Measurements from ENCODE around the gene CFAP161.
A peak's percentile ranks its signal among the peaks of the same experiment; 100 is the strongest.

Gene CFAP161, protein sequence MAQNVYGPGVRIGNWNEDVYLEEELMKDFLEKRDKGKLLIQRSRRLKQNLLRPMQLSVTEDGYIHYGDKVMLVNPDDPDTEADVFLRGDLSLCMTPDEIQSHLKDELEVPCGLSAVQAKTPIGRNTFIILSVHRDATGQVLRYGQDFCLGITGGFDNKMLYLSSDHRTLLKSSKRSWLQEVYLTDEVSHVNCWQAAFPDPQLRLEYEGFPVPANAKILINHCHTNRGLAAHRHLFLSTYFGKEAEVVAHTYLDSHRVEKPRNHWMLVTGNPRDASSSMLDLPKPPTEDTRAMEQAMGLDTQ

DNA sequence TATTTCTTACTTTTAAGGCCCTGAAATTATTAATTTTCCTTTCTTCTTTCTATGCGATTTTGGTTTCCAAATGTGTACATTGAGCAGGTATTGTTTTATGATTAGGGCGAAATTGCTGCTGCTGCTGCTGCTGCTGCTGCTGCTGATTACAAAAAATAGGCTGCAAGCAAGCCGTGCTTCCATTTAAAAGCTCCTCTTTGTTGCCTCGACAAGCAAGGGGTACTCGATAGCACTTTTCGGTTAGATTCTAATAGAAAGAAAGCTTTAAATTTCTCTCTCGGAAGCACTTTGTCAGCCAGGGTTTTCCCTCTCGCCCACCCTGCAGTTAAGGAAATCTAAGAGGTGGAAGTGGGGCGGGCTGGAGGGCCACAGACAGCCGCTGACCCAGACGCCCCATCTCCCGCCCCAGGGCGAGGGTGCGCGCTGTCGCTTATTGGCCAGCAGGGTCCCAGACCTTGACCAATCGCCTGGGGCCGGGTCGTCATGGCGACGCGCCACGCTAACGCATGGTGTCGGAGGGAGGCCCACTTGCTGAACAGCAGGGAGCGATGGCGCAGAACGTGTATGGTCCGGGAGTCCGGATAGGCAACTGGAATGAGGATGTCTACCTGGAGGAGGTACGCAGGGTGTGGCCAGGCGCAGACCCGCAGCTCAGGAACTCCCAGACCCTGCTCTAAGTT is at the start of gene CFAP161:
Gene CFAP161 (plus strand): TSS at position 489 of the 680 bp plus-strand sequence. CDS start 60 bp downstream, at position 549.
- Mint-ChIP-seq H3K27ac (no peak within 1 kb of the TSS), H3K36me3 (ENCODE audit: low read depth) (peaks cover 2% of the 10 kb centered on the region), H3K4me1 (ENCODE audit: low read depth) (peaks cover 2% of the 10 kb centered on the region), H3K27me3 (ENCODE audit: low read depth) (peaks cover 86% of the 10 kb centered on the region), H3K9me3 (no peaks in the 10 kb centered on the region), H3K4me3 (peak within 1 kb of the TSS; percentile 29)

DNA sequence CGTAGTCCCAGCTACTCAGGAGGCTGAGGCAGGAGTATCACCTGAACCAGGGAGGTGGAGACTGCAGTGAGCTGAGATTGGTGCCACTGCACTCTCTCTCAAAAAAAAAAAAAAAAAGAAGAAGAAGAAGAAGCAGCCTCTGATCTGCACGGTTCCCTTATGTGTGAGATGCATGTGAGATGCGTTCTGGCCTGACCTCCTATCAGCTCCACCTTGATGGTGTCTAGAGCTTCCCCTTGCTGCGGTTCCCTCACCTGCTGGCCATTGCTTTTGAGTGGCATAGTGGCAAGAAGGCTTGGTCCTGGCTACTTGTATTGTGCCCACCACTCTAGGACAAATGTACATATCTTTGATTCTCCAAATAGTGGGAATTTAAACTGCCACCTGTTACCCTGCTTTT is 49.4 kb upstream of the CFAP161 start:
- peaks cover 4% of the 10 kb centered on the region for H3K4me1 Mint-ChIP-seq (ENCODE audit: low read depth)
- no peak overlapping the region for H3K4me3 Mint-ChIP-seq
- no peaks in the 10 kb centered on the region for H3K9me3 Mint-ChIP-seq

DNA sequence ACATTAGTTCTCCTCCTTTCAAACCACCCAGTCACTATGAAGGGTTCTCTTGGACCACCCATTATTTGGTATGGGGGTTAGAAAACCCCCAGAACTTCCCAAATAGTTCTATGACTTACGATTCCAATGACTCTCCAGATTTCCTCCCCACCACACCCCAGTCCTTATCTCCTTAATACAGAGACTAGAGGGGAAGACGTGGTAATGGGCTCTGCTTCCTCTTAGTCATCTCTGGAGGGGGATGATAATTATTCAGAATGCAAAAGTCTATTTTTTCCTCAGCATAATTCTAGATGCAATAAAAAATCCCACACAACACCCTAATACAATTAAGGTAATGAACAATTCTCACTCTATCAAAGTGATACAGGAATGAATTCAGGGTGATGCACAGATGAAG is 48.9 kb upstream of the CFAP161 start:
- Mint-ChIP-seq H3K4me1 (ENCODE audit: low read depth) (peaks cover 4% of the 10 kb centered on the region), H3K27ac (no peak overlapping the region)

More for the DNA sequence above, 49.4 kb upstream of the CFAP161 start:
- Mint-ChIP-seq H3K36me3 (ENCODE audit: low read depth) (no peaks in the 10 kb centered on the region), H3K27me3 (ENCODE audit: low read depth) (peaks cover 14% of the 10 kb centered on the region), H3K27ac (no peak overlapping the region)

DNA sequence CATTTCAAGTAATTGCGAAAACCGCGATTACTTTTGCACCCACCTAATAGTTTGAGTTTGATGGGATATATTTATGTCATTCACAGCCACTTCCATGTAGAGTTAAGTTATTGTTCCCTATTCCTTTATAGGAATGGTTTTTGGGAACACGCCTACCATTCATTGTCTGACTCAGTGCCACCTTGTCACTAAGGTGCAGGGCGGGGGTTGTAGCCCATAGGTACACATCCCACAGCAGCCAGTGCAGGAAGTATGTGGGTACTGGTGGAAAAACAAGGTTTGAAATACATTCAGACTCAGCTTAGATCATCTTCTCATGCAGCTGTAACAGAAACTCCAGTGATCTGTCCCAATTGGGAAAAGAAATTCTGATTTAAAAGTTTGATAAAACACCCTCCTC is 48.2 kb upstream of the CFAP161 start:
- Mint-ChIP-seq H3K27ac (no peak overlapping the region), H3K4me3 (no peak overlapping the region), H3K27me3 (ENCODE audit: low read depth) (peaks cover 15% of the 10 kb centered on the region), H3K9me3 (no peaks in the 10 kb centered on the region), H3K36me3 (ENCODE audit: low read depth) (no peaks in the 10 kb centered on the region), H3K4me1 (ENCODE audit: low read depth) (peaks cover 4% of the 10 kb centered on the region)

More for the DNA sequence above, 48.9 kb upstream of the CFAP161 start:
- Mint-ChIP-seq H3K4me3 (no peak overlapping the region), H3K9me3 (no peaks in the 10 kb centered on the region), H3K36me3 (ENCODE audit: low read depth) (no peaks in the 10 kb centered on the region), H3K27me3 (ENCODE audit: low read depth) (peaks cover 17% of the 10 kb centered on the region)

GRCh38 chr15:81087066-81087465 is 47.0 kb upstream of the CFAP161 start:
- Mint-ChIP-seq H3K9me3 (no peaks in the 10 kb centered on the region), H3K27ac (no peak overlapping the region), H3K4me1 (ENCODE audit: low read depth) (peaks cover 4% of the 10 kb centered on the region), H3K4me3 (no peak overlapping the region), H3K27me3 (ENCODE audit: low read depth) (peaks cover 16% of the 10 kb centered on the region), H3K36me3 (ENCODE audit: low read depth) (no peaks in the 10 kb centered on the region)

DNA sequence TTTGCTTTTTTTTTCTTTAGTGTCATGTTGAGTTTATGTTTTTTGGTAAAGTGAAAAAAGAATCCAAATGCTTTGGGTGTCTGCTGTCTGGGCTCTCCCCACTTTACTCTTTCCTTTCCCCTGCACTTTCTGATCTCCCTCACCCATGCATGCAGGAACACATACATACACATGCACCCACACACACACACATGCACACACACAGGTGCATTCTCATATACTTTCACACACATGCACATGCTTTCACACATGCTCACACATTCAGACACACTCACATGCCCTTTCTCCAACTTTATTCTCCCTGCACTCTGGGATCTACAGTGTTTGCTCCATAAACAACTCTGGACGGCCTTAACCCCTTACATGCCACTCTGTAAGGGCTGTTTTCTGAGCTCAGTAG is 46.4 kb upstream of the CFAP161 start:
- Mint-ChIP-seq H3K27ac (no peak overlapping the region), H3K4me1 (ENCODE audit: low read depth) (peaks cover 4% of the 10 kb centered on the region), H3K27me3 (ENCODE audit: low read depth) (peaks cover 22% of the 10 kb centered on the region), H3K9me3 (no peaks in the 10 kb centered on the region), H3K4me3 (no peak overlapping the region), H3K36me3 (ENCODE audit: low read depth) (no peaks in the 10 kb centered on the region)

GRCh38 chr15:81088470-81089013 is 45.5 kb upstream of the CFAP161 start:
- Mint-ChIP-seq H3K4me1 (ENCODE audit: low read depth) (peaks cover 4% of the 10 kb centered on the region), H3K4me3 (no peak overlapping the region), H3K9me3 (no peaks in the 10 kb centered on the region), H3K27ac (no peak overlapping the region), H3K36me3 (ENCODE audit: low read depth) (no peaks in the 10 kb centered on the region), H3K27me3 (ENCODE audit: low read depth) (peaks cover 28% of the 10 kb centered on the region)

DNA sequence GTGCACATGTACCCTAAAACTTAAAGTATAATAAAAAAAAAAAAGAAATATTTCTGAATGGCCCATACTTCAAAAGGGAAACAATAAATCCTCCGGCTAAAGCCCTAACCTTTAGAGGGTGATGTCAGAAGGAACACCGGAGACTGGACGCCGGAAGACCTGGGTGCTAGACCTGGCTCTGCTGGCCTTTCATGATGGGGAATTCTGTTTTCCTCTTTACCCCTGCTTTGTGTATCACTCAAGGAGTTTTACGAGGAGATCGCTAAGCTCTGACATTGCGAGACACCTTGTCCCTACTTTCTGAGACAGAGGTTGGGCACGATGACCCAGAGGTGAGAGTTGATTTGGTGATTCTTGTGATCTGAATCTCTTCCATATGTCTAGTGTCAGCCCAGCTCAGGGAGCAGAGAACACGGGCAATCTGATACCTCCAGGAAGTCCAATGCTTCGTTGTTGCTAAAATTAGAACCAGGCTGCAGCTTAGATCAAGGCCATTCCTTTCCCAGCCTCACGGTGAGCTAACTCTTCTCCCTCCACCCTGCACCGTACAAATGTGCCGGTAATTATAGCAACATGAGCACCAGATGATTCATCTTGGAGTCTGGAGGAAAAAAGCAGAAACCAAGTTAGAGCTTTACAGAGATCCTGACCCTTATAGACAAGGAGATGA is 42.0 kb upstream of the CFAP161 start:
- H3K9me3 Mint-ChIP-seq, result no peaks in the 10 kb centered on the region
- no peak overlapping the region for H3K4me3 Mint-ChIP-seq
- H3K27ac Mint-ChIP-seq, result no peak overlapping the region
- H3K4me1 Mint-ChIP-seq (ENCODE audit: low read depth), result peaks cover 3% of the 10 kb centered on the region
- H3K36me3 Mint-ChIP-seq (ENCODE audit: low read depth), result no peaks in the 10 kb centered on the region
- peaks cover 37% of the 10 kb centered on the region for H3K27me3 Mint-ChIP-seq (ENCODE audit: low read depth)

DNA sequence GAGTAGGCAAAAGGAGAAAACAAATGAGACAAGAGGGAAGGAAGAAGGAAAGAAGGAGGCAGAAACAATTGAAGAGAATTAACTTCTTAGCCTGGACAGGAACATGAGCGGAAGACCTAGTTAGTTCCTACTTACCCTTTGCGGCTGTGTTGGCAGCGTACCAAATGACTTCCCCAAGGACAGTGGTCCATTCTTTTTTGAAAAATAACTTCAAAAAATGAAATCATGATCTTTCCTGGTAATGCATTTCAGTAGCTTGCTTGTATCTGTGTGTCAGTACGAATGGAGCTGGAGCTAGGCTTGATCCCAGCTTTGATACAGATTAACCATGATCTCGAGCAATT is 41.5 kb upstream of the CFAP161 start:
- Mint-ChIP-seq H3K27ac (no peak overlapping the region), H3K27me3 (ENCODE audit: low read depth) (peaks cover 37% of the 10 kb centered on the region), H3K9me3 (no peaks in the 10 kb centered on the region), H3K36me3 (ENCODE audit: low read depth) (no peaks in the 10 kb centered on the region), H3K4me3 (no peak overlapping the region), H3K4me1 (ENCODE audit: low read depth) (peaks cover 3% of the 10 kb centered on the region)

DNA sequence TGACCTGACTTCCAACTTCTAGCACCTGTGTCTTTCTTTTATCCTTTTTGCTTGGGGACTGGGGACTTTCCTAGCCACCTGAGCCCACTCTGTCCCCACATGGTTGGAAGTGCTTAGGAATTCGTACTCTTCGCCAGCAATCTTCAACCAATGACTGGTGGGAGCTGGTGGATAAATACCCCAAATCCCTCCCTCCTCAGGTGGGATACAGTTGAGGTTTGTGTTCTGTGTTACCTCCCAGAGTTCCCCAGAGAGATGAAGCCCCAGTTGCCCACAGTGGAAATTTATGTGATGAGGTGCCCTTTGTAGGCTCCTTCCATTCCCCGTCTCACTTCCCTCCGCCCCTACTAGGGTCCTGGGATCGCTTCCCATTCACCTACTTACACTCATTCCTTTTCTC is 40.1 kb upstream of the CFAP161 start:
- Mint-ChIP-seq H3K4me3 (no peak overlapping the region), H3K36me3 (ENCODE audit: low read depth) (peaks cover 2% of the 10 kb centered on the region), H3K27ac (no peak overlapping the region), H3K27me3 (ENCODE audit: low read depth) (peaks cover 45% of the 10 kb centered on the region), H3K4me1 (ENCODE audit: low read depth) (peaks cover 13% of the 10 kb centered on the region), H3K9me3 (no peaks in the 10 kb centered on the region)

GRCh38 chr15:81095690-81096365 is 38.2 kb upstream of the CFAP161 start:
- Mint-ChIP-seq H3K4me1 (ENCODE audit: low read depth) (peaks cover 18% of the 10 kb centered on the region), H3K9me3 (no peaks in the 10 kb centered on the region), H3K27me3 (ENCODE audit: low read depth) (peaks cover 37% of the 10 kb centered on the region), H3K36me3 (ENCODE audit: low read depth) (peaks cover 2% of the 10 kb centered on the region), H3K4me3 (no peak overlapping the region), H3K27ac (no peak overlapping the region)

- no peak overlapping the region for H3K4me3 Mint-ChIP-seq
- H3K36me3 Mint-ChIP-seq (ENCODE audit: low read depth), result peaks cover 2% of the 10 kb centered on the region
- H3K4me1 Mint-ChIP-seq (ENCODE audit: low read depth), result peaks cover 18% of the 10 kb centered on the region
- peaks cover 37% of the 10 kb centered on the region for H3K27me3 Mint-ChIP-seq (ENCODE audit: low read depth)
- H3K9me3 Mint-ChIP-seq, result no peaks in the 10 kb centered on the region
- H3K27ac Mint-ChIP-seq, result no peak overlapping the region
These were observed 37.7 kb upstream of the CFAP161 start for GRCh38 chr15:81096398-81096797.

DNA sequence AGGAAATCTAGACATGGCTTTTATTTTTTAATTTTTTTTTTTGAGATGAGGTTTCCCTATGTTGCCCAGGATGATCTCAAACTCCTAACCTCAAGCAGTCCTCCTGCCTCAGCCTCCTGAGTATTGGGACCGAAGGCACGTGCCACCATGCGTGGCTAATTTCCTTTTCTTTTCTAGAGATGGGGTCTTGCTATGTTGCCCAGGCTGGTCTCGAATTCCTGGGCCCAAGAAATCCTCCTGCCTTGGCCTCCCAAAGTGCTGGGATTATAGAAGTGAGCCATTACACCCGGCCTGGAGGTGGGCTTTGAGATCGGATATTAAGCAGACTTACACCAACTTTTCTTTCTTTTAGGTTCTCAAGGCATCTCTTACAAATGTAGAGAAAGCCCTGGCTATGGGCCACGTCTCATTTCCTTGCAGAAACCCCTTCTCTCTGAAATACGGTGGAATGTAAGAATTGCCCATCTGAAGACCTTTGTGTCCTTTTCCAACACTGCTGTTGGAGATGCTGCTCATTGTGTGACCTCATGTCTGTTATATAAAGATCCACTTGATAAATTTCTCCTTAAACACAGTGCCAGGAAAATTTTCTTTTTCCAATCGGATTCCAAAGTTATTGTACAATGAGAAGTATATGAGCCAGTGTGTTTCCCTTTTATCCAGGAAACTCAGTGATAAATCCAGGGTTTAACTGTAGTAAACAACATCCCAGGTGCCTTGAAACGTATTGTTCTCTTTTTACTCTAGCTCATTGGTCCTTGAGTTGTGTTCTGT is 36.8 kb upstream of the CFAP161 start:
- Mint-ChIP-seq H3K27ac (no peak overlapping the region), H3K9me3 (no peaks in the 10 kb centered on the region), H3K36me3 (ENCODE audit: low read depth) (peaks cover 2% of the 10 kb centered on the region), H3K4me1 (ENCODE audit: low read depth) (peaks cover 18% of the 10 kb centered on the region), H3K27me3 (ENCODE audit: low read depth) (peaks cover 34% of the 10 kb centered on the region), H3K4me3 (no peak overlapping the region)

- Mint-ChIP-seq H3K9me3 (no peaks in the 10 kb centered on the region), H3K27ac (no peak overlapping the region), H3K4me3 (no peak overlapping the region), H3K36me3 (ENCODE audit: low read depth) (peaks cover 2% of the 10 kb centered on the region), H3K4me1 (ENCODE audit: low read depth) (peaks cover 18% of the 10 kb centered on the region), H3K27me3 (ENCODE audit: low read depth) (peaks cover 28% of the 10 kb centered on the region)
These were observed 36.2 kb upstream of the CFAP161 start for GRCh38 chr15:81097890-81098280.

Data from T-helper 1 cell treated with Interleukin-12 subunit alpha and Interleukin-12 subunit beta and Interleukin-4 antibody, amounts not matched to agents 30 μg/mL and 1 μg/mL, for 36 hours (primary cell).